ENCODE results near the gene PALM3.
A peak's percentile ranks its signal among the peaks of the same experiment; 100 is the strongest.

Gene PALM3

GRCh38 chr19:14061751-14062557, at the start of gene PALM3:
PALM3 (minus strand) TSS chr19:14062076; CDS start chr19:14061980, 96 bp downstream.
- no peak for DNase-seq

DNA sequence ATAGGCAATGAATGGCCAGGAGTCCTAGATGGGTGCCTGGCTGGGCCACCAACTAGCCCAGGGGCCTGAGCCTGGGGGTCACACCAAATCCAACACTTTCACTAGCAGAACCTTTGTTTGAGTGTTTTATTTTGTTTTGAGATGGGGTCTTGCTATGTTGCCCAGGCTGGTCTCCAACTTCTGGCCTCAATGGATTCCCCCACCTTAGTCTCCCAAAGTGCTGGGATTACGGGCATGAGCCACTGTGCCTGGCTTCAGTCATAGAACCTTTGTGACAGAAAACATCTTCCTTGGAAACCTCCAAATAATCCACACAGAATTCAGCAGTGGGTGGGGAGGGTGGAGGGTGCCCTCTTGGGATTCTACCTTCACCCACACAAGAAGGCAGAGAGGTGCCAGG, 49.6 kb upstream of the PALM3 start:
- DNase-seq, result no peak

GRCh38 chr19:14110650-14111049, 48.8 kb upstream of the PALM3 start:
- DNase-seq, result no peak

DNA sequence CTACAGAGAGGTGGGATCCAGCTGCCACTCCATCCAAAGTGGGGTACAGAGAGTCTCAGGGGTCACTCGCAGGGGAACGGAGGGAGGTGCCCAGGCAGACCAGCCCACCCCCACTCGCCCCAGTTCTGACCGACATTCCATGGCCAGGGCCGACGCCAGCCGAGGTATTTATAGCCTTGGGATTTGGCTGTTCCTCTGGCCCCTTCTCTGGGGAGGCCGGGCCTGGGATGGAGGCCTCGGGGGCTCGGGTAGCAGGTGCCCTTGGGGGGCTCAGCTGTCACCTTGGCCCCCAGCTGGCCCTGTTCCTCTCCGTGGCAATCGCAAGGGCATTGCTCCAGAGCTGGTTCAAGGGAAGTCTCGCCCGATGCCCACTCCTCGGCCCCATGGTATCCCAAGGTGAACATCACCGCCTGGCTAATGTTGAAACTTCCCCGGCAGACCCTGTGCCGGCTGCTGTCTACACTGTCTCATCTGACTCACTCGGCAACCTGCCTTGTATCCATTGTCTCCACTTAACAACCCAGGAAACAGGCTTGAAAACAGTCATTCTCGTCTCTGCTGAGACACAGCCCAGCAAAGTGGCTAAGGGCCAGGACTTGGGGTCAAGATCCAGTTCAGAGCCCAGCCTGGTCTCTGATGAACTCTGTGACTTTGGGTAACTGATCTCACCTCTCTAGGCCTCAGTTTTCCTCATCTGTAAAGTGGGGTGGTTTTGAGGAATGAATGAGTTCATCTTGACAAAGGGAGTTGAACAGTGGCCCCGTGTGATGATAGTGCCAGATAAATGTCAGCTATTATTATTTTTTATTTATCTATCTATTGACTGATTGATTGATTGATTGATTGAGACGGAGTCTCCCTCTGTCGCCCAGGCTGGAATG, 45.9 kb upstream of the PALM3 start:
- no peak for DNase-seq

GRCh38 chr19:14106840-14107239, 45.0 kb upstream of the PALM3 start:
- DNase-seq, result no peak

DNA sequence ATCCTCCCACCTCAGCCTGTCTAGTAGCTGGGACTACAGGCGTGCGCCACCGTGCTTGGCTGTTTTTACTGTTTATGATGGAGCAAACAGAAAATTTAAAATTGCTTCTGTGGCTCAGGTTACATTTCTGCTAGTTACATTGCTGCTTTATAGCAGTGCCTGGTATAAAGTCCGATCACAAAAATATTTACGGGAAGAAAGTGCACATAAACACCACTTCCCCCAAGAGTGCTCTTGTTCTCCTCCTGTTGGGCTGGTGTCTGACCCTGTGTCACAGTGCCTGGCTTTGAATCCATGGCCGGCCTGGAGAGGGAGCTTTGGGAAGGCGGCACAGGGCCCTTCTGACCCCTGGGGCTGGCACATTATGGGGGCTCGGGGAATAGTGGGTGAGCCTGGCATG, 43.8 kb upstream of the PALM3 start:
- no peak for DNase-seq

DNA sequence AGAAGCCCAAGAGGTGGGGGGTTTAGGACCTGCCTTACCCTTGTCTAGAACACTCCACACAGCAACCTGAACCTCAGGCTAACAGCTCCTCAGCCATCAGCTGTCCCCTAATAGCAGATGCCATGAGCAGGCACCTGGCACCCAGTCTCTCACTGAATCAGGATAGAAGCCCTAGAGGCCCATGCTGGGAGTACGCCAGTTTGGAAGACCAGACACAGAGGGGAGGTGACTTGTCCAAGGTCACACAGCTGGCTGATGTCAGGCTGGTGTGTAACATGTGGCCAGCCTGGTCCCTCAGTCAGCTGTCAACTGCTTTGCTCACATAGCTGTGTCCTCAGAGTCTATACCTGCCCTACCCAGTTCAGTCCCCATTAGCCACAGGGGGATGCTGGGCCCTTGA, 41.4 kb upstream of the PALM3 start:
- no peak for DNase-seq

- DNase-seq, result no peak
Measured at GRCh38 chr19:14102756-14103155, 40.9 kb upstream of the PALM3 start.

GRCh38 chr19:14102102-14102696, 40.3 kb upstream of the PALM3 start:
- DNase-seq, result no peak

GRCh38 chr19:14101003-14101545, 39.2 kb upstream of the PALM3 start:
- DNase-seq, result no peak

DNA sequence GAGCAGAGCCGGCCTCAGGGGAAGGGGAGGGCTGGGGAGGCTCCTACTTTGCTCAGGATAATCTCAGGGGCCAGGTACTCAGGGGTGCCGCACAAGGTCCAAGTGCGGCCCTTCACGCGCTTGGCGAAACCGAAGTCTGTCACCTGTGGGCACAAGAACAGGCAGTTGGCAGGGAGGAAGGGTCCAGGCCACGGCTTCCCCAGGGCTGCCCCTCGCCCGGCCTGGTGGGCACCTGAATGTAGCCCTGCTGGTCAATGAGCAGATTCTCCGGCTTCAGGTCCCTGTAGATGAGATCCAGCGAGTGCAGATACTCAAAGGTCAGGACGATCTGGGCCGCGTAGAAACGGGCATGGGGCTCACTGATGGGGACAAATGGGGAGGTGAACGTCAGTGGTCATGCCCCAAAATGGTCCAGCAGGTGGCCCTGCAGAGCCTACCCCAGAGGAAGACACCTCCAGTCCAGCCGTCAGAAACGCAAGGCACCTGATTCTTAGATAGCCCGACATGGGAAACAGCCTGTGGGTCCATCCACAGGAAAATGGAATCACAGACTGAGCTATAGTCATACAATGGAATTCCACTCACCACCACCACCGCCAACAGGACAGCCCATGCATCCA, 35.8 kb upstream of the PALM3 start:
- DNase-seq, result no peak

DNA sequence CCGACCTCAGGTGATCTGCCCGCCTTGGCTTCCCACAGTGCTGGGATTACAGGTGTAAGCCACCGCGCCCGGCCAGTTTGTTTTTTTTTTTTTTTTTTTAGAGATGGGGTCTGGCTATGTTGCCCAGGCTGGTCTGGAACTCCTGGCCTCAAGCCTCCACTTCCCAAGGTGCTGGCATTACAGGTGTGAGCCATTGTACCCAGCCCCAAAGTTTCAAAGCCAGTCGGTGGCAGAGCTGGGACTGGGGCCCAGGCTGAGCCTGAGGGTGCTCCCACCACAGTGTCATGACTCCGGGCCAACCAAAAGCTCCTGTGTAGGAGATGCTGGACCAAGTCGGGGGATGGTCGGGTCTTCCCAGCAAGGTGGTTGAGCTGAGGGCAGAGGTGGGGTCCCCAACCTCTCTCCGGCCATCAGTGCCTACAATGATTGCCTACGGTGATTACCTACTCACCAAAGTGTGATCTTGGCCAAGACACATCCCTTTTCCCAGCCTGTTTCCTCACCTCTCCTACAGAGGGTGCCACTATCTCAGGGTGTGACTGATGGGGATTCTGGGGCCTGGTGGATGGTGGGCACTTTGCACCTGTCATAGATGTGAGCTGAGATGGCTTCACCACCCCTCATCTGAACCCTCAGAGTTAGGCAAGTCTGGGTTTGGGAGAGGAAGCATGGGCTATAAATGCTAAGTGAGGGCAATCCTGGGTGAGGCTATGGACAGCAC, 34.6 kb upstream of the PALM3 start:
- DNase-seq, result no peak

DNA sequence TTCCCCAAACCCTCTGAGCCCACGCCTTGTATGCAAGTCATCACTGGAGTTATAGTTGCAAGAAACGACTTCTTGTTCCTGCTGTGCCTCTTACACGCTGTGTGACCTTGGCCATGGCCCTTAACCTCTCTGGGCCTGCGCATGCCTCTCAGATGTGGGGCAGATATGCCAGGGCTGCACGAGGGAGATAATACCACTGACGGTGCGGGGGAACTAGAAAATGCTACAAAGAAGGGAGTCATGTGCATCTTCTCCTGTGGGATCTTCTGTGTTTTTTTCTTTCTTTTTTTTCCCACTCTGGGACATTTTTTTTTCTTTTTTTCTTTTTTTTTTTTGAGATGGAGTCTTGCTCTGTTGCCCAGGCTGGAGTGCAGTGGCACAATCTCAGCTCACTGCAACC, 33.0 kb upstream of the PALM3 start:
- DNase-seq, result no peak

DNA sequence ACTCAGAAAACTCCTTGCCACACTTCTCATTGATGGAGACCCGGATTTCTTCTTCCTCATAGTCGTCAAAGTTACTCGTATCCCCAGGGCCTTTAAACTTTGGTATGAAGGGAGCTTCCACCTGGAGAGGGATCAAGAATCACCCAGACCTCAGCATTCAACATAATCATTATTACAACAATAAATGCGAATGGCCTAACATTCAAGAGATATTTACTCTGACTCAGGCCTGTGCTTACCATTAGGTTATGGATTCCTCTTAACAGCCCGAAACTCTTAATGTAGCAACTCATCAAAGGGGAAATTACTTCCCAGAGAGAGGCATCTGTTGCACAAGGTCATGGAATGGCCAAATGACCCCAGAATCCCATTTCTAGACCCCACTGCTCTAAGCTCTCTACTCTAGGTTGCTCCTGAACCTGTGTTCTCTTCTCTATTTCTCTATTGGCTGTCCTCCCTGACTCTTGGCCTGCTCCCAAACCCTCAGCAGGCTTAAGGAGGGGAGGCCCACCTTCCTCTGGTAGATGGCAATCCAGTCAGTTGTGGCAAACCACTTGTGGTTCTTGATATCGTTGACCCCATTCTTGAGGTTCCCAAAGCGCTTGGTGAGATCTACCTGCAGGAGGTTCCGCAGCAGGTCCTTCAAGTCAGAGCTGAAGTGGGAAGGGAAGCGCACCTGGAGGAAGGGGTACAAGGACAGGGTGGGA, 31.4 kb upstream of the PALM3 start:
- no peak for DNase-seq

DNA sequence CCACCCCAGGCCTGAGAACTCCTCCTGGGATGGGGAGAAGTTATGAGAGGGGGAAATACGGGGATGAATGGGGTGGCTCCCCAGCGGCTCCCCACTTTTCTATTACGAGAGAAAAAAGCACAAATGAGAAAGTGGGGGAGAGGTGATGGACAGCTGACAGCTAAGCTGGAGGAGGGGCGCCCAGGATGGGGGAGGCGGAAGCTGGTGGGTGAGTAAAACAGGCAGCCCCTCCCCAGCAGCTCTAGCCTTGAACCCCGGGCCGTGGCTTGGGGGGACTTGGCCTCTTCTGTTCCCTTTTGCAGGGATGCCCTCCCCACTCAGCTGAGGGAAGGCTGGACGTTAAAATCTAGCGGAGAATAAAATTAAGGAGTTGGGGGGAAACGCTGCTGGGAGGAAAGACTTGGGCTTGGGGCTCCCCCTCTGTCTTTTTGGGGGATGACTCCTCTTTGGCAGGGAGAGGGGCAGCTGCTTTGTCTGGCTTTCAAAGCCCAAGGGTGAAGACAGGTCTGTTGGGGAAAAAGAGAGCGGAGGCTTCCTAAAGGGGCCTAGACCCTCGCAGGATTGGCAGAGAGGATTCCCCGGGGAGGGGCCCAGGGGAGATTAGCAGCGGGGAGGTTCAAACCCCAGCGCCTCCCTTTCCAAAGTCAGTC, 30.1 kb upstream of the PALM3 start:
- no peak for DNase-seq

- DNase-seq, result peak; percentile 63 to 73
Measured at GRCh38 chr19:14091081-14091812, 29.4 kb upstream of the PALM3 start.

GRCh38 chr19:14090509-14091080, 28.7 kb upstream of the PALM3 start, which contains the start of gene SAMD1:
SAMD1 (minus strand) TSS chr19:14090751.
- DNase-seq, result peak; percentile 63 to 73

DNA sequence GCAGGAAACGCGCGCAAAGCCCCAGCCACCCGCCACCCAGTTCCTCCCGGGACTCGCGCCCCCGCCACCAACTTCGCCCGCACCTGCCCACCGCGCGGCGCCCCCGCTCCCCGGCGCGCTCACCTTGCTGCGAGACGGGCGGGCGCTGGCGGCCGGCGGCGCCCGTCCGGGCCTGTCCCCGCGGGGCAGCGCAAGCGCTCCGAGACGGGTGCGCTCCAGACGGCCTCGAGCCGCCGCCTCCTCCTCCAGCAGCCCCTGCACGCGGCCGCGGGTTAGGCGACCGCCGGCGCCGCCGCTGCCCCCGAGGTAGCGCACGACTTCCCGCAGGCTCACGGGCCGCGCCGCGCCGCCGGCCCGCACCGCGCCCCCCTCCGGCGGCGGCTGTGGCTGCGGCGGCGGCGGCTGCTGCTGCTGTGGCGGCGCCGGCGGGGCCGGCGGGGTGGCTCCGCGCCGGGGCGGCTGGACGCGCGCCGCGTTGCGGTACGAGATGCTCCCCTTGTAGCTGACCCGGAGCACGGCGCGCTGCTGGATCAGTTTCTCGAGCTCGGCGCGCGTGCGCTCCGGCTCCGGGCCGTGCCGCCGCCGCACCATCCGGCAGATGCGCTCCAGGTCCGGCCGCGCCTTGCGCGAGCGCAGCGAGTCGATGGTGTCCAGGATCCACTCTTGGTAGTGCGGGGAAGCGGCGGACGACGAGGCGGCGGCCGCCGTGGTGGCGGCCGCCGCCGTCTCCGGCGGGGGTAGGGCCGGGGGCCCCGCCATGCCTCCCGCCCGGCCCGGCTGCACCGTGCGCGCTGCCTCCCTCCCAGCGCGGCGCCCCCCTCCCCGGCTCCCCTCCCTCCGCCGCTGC, 28.0 kb upstream of the PALM3 start:
- DNase-seq, result no peak

GRCh38 chr19:14089412-14089661, 27.5 kb upstream of the PALM3 start:
- no peak for DNase-seq

Measured in AML-193 (cell line).